Pulmonary artery endothelial cell (primary cell): ENCODE results near the gene OTULINL. TPM values are rescaled to one million over a fixed set of nuclear protein-coding genes. Genes with fewer than 3 reads are reported as not detected.
"Not testable (repeated sequence)": the region's sequence is repeated elsewhere in the genome, so short reads cannot be mapped to it uniquely, and the experiment has no call there.

Experiments
- DNase-seq: peaks from one replicate; pipeline ENCODE4 v3.0.0-alpha.2; 2011; ENCODE audit warnings: low read depth, low spot score
- total RNA-seq: library from RNA; depleted of rRNA; stranded (reverse); fragments of >200 nt; gene quantifications from 2 replicates; pipeline ENCODE4 v1.2.3, GENCODE V29; 2014

The OTULINL gene
- 0.07 and 0.14 TPM in 2 replicates for total RNA-seq

DNA sequence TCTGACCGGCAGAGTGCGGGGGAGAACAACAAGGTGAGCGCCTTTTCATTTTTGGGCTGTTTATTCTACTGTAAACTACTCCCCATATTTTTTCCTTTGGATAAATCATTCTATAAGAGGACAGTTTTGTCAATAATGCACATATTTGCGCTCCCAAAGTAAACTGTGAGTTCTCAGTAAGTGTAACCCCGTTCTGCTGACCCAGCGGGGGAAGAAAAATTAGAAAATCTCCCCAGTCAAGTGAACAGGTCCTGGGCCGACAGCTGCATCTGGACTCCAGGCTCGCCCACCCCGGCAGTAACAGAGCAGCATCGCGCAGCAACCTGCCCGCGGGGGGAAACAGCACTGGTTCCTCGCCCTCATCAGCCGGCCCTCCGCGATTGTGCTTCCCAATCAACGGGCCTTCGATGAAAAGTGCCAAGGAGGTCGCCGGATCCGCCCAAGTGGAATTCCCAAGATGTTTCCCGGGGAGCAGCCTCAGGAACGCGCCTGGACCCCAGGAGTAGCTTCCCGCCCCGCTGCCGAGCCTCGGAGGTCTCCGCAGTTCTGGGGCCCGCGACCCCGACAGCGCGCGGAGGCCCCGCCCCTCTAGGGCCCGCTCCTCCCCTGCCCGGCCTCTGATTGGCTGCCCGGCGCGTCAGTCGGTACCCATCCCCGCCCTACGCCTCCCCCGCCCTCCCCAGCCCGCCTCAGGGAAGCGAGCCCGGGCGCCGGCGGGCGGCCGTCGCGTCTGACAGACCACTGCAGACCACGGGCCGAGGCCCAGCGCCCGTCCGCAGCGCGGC lies at the start of gene OTULINL:
TSS of gene OTULINL (plus strand) at position 687 of the 785 bp plus-strand sequence. CDS start 103 bp downstream, outside the sequence.
- no peak for DNase-seq

GRCh38 chr5:14532180-14532579 lies 49.4 kb upstream of the OTULINL start:
- no peak for DNase-seq

DNA sequence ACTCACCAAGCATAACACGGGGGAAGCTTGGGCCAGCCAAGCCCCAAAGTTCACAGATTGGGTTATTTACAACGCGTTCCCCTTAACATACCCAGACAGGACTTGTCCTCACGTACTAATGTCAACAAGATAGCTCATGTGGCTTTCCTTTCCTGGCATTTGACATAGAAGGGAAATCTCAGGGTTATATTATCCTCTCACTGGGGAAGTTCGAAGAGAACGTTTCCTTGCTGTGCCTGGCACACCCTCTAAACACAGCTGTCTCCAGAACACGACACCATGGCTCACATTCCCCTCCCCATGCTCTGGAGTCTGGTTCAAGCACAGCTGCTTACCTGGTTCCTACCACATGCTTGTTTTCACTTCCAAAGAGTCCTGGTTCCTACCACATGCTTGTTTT lies 46.8 kb upstream of the OTULINL start:
- no peak for DNase-seq

DNA sequence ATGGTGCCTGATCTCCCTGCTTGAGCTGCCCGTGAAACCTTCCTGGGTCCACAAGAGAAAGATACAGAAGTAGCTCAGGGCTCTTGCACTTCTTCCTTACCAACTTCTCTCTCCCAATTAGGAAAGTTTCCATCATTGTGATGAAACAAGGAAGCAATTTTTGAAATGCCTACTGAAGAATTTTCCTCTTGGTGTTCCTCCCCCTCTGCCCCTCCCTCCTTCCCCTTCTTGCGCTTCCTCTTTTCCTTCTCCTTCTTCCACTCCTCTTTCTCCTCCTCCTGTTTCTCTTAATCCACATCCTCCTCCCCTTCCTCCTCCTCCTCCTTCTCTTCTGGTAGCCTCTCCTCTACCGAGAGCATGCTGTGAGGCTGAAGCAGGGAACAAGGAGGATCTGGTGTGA lies 36.3 kb upstream of the OTULINL start:
- DNase-seq: no peak

DNA sequence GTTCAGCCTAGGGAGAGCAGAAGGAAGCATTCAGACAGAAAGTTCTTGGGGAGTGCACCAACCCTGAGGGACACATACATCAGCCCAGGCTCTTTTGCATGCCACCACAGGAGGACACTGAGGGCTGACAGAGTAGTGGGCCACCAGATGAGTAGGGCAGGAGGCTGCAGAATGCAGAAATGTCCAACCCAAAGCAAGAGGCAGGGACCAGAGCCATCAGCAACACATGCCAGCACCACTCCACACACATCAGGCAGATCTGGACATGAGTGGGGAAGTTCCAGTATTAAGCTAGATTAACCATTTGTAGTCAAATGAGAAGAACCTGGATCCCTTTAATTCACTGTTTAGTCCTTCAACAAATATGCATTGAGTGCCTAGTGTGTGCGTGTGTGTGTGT lies 35.7 kb upstream of the OTULINL start:
- DNase-seq: no peak

DNA sequence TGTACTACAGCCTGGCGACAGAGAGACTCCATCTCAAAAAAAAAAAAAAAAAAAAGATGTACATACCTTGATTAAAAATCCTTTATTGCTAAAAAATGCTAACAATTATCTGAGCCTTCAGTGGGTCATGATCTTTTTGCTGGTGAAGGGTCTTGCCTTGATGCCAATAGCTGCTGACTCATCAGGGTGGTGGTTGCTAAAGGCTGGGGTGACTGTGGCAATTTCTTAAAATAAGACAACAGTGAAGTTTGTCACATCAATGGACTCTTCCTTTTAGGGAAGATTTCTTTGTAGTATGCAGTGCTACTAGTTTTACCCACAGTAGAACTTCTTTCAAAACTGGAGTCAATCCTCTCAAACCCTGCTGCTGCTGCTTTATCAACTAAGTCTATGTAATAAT lies 33.9 kb upstream of the OTULINL start:
- DNase-seq: no peak

DNA sequence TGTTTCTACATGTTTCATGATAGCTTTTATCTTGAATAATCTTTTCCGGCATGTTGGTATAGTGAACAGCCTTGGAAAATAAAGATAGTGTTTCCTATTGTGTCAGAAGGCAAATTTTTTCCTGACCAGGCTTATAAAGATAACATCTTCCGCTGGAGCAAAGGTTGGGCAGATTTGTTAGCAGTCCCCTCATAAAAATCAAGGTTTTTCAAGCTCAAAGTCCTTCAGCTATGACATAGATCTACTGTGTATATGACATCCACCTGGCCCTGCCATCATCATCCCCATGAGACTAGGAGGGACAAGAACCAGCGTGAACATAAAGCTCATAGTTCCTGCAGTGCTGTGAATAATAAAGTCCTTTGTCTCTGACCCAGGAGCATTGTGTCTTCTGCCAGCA lies 30.4 kb upstream of the OTULINL start:
- DNase-seq: no peak

DNA sequence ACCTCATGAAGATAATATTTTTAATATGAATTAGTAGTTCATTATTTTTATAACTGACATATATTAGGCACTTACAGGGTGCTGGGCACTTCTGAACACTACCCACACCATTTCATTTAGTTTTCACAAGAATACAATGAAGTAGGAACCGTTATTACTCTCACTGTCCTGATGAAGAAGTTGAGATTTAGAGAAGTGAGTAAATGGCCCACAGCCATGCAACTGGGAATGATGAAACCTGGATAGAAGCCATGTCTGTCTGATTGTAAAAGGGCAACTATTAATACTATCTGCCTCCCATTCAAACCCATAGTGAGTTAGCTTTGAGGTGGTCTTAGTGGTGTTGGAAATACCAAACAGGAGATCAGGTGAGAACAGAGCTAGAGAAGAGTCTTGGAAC lies 29.6 kb upstream of the OTULINL start:
- no peak for DNase-seq

- not testable (repeated sequence) for DNase-seq
Observed at GRCh38 chr5:14554288-14554687, 27.3 kb upstream of the OTULINL start.

DNA sequence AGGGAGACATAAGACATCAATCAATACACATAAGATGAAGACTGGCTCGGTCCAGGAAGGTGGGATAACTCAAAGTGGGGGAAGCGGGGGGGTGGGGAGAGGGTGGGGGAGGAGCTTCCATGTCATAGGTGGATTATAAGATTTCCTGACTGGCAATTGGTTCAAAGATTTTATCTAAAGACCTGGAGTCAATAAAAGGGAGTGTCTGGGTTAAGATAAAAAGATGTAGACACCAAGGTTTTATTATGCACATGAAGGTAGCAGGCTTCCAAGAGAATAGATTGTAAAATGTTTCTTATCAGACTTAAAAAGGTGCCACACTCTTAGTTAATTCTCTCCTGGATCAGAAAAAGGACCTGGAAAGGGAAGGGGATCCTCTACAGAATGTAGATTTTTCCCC lies 25.6 kb upstream of the OTULINL start:
- no peak for DNase-seq

DNA sequence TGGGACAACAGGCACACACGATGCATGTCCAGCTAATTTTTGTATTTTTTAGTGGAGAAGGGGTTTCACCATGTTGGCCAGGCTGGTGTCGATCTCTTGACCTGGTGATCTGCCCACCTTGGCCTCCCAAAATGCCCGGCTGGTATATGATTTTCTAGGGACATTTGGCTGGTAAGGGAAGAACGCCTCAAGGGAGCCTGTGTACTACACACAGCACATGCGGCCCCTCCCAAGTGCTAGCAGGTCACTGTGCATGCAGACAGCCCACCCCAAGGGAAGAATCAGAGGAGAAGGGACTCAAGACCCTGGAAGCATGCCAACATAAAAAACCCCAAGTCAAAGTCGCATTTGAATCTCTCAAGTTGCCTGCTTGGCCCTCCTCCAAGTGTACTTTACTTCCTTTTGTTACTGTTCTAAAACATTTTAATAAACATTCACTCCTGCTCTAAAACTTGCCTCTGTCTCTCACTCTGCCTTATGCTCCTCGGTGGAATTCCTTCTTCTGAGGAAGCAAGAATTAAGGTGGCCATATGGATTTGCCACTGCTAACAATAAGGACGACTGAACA lies 24.3 kb upstream of the OTULINL start:
- DNase-seq: no peak

- no peak for DNase-seq
Observed at GRCh38 chr5:14557791-14558415, 23.7 kb upstream of the OTULINL start.

- DNase-seq: no peak
Observed at GRCh38 chr5:14560091-14560595, 21.4 kb upstream of the OTULINL start.

DNA sequence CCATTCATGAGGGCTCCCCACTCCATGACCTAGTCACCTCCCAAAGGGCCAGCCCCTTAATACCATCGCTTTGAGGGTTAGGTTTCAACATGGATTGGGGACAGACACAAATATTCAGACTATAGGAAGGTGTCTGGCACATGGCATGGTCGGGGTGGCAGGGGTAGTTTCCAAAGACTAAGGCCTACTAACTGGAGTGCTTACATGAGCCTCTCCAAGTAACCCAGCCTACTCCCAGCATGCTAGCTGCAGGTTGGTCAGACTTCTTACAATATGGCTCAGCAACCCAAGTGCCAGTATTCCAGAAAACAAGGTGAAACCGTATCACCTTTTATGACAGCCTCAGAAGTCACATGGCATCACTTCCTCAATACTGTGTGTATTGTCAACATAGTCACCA lies 19.9 kb upstream of the OTULINL start:
- DNase-seq: no peak

DNA sequence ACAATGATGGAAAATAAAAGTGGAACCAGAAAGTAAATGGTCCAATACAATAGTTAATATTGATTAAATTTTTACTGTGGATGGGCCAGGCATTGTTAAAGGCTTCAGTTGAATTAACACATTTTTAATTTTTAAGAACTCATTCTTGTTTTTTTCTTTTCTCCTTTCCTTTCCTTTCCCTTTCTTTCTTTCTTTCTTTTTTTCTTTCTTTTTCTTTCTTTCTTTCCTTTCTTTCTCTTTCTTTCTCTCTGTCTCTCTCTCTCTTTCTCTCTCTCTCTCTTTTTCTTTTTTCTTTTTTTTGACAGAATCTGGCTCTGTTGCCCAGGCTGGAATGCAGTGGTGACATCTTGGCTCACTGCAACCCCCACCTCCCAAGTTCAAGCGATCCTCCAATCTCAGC lies 13.3 kb upstream of the OTULINL start:
- no peak for DNase-seq

- no peak for DNase-seq
Observed at GRCh38 chr5:14569948-14570691, 11.5 kb upstream of the OTULINL start.

DNA sequence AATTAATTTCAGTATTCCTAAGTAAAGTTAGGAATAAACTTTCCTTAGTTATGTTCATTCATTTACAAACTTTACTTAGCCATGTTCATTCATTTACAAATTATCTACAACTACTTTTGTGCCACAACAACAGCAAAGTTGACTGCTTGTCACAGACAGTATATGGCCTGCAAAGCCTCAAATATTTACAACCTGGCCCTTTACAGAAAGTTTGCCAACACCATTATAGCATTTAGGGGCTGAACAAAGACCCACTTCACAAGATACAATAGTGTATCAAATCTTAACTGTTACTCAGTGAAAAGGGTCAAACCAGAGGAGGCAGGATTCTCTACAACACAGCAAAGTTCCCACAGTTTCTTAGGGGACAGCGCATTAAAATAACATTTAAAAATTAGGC lies 9.7 kb upstream of the OTULINL start:
- DNase-seq: no peak

GRCh38 chr5:14572385-14572784 lies 9.2 kb upstream of the OTULINL start:
- no peak for DNase-seq

DNA sequence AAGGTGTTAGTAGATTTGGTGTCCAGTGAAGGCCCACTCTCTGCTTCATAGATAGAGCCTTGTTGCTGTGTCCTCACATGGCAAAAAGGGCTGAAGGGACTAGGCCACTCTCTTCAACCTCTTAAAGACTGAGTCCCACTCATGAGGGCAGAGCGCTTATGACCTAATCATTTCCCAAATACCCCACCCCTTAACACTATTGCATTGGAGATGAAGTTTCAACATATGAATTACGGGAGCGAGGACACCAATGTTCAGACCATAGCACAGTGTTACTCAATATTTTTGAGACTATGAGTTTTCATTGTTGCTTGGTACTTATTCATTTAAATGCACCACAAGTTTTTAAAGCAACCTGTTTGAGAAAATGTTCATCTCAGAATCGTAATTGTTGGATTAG lies 8.8 kb upstream of the OTULINL start:
- DNase-seq: no peak

- DNase-seq: no peak
Observed at GRCh38 chr5:14574096-14574495, 7.5 kb upstream of the OTULINL start.

GRCh38 chr5:14574891-14575508 lies 6.6 kb upstream of the OTULINL start:
- DNase-seq: no peak
